HEK293 (cell line): Measurements from ENCODE around the gene CACNA2D3.

Source experiments
- PATZ1 ChIP-seq: fragments of 450-650 bp; formaldehyde crosslinking; IDR thresholded peaks from 2 replicates; pipeline ENCODE4 v1.5.1; 2016; ENCODE audit warnings: missing biosample characterization, missing genetic modification characterization
- YY1 ChIP-seq: fragments of 450-650 bp; formaldehyde crosslinking; IDR thresholded peaks from 2 replicates; pipeline ENCODE4 v1.5.1; 2018; ENCODE audit warnings: missing biosample characterization, missing genetic modification characterization
- ZNF239 ChIP-seq: fragments of 450-650 bp; formaldehyde crosslinking; IDR thresholded peaks from 2 replicates; pipeline ENCODE4 v1.5.1; 2016; ENCODE audit warnings: missing biosample characterization, missing genetic modification characterization
- ZNF560 ChIP-seq: fragments of 450-650 bp; formaldehyde crosslinking; IDR thresholded peaks from 2 replicates; pipeline ENCODE4 v1.5.1; 2017; ENCODE audit warnings: missing biosample characterization, missing genetic modification characterization, borderline replicate concordance
- ZNF639 ChIP-seq: fragments of 450-650 bp; formaldehyde crosslinking; IDR thresholded peaks from 2 replicates; pipeline ENCODE4 v1.5.1; 2016; ENCODE audit warnings: missing biosample characterization, missing genetic modification characterization
- TF ChIP-seq, protein P1 (sequence below): fragments of 450-650 bp; formaldehyde crosslinking; IDR thresholded peaks from 2 replicates; pipeline ENCODE4 v1.5.1; 2016; ENCODE audit warnings: missing biosample characterization, missing genetic modification characterization
- TF ChIP-seq, protein P2 (sequence below): fragments of 450-650 bp; formaldehyde crosslinking; IDR thresholded peaks from 2 replicates; pipeline ENCODE4 v1.5.1; 2016; ENCODE audit warnings: missing biosample characterization, missing genetic modification characterization
- TF ChIP-seq, protein P3 (sequence below): fragments of 450-650 bp; formaldehyde crosslinking; IDR thresholded peaks from 2 replicates; pipeline ENCODE4 v1.5.1; 2016; ENCODE audit warnings: missing biosample characterization, missing genetic modification characterization
- TF ChIP-seq, protein P4 (sequence below): fragments of 450-650 bp; formaldehyde crosslinking; IDR thresholded peaks from 2 replicates; pipeline ENCODE4 v1.5.1; 2016; ENCODE audit warnings: missing biosample characterization, missing genetic modification characterization

DNA sequence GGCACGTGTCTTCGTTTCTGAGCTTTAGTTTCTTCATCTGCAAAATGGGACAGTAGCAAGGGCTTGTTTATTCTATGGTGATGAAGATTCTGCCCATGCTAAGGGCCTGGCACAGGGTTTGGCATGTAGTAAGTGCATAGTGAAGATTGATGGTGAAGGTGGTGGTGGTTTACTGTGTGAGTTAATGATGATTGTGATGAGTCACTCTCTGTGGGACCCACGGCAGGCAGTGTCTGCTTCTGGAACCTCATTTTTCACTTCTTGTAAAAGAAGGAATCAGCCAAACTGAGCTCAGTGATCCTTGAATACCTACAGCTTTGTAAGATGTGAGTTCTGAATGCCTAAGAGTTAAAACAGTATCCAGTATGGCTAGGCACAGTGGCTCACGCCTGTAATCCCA, 891.7 kb downstream of the CACNA2D3 start:
- TF ChIP-seq, protein P1, sequence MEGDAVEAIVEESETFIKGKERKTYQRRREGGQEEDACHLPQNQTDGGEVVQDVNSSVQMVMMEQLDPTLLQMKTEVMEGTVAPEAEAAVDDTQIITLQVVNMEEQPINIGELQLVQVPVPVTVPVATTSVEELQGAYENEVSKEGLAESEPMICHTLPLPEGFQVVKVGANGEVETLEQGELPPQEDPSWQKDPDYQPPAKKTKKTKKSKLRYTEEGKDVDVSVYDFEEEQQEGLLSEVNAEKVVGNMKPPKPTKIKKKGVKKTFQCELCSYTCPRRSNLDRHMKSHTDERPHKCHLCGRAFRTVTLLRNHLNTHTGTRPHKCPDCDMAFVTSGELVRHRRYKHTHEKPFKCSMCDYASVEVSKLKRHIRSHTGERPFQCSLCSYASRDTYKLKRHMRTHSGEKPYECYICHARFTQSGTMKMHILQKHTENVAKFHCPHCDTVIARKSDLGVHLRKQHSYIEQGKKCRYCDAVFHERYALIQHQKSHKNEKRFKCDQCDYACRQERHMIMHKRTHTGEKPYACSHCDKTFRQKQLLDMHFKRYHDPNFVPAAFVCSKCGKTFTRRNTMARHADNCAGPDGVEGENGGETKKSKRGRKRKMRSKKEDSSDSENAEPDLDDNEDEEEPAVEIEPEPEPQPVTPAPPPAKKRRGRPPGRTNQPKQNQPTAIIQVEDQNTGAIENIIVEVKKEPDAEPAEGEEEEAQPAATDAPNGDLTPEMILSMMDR (tag by site-specific recombination), result no peak
- TF ChIP-seq ZNF639 (tag by site-specific recombination) (no peak), ZNF239 (tag by site-specific recombination) (no peak), PATZ1 (tag by site-specific recombination) (no peak), ZNF560 (no peak), YY1 (tag by site-specific recombination) (no peak)
- TF ChIP-seq, protein P2, sequence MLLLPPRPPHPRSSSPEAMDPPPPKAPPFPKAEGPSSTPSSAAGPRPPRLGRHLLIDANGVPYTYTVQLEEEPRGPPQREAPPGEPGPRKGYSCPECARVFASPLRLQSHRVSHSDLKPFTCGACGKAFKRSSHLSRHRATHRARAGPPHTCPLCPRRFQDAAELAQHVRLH (tag by site-specific recombination), result no peak
- TF ChIP-seq, protein P3, sequence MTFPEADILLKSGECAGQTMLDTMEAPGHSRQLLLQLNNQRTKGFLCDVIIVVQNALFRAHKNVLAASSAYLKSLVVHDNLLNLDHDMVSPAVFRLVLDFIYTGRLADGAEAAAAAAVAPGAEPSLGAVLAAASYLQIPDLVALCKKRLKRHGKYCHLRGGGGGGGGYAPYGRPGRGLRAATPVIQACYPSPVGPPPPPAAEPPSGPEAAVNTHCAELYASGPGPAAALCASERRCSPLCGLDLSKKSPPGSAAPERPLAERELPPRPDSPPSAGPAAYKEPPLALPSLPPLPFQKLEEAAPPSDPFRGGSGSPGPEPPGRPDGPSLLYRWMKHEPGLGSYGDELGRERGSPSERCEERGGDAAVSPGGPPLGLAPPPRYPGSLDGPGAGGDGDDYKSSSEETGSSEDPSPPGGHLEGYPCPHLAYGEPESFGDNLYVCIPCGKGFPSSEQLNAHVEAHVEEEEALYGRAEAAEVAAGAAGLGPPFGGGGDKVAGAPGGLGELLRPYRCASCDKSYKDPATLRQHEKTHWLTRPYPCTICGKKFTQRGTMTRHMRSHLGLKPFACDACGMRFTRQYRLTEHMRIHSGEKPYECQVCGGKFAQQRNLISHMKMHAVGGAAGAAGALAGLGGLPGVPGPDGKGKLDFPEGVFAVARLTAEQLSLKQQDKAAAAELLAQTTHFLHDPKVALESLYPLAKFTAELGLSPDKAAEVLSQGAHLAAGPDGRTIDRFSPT, result no peak
- TF ChIP-seq, protein P4, sequence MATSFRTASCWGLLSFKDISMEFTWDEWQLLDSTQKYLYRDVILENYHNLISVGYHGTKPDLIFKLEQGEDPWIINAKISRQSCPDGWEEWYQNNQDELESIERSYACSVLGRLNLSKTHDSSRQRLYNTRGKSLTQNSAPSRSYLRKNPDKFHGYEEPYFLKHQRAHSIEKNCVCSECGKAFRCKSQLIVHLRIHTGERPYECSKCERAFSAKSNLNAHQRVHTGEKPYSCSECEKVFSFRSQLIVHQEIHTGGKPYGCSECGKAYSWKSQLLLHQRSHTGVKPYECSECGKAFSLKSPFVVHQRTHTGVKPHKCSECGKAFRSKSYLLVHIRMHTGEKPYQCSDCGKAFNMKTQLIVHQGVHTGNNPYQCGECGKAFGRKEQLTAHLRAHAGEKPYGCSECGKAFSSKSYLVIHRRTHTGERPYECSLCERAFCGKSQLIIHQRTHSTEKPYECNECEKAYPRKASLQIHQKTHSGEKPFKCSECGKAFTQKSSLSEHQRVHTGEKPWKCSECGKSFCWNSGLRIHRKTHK (tag by site-specific recombination), result no peak
